GM19452 (cell line): ENCODE data around the gene TCP11.

Experiments used
- ATAC-seq: cut with Tn5 transposase; IDR thresholded peaks from one replicate; pipeline ENCODE4 v1.9.1; 2021; ENCODE audit not compliant: unreplicated experiment

Gene TCP11

DNA sequence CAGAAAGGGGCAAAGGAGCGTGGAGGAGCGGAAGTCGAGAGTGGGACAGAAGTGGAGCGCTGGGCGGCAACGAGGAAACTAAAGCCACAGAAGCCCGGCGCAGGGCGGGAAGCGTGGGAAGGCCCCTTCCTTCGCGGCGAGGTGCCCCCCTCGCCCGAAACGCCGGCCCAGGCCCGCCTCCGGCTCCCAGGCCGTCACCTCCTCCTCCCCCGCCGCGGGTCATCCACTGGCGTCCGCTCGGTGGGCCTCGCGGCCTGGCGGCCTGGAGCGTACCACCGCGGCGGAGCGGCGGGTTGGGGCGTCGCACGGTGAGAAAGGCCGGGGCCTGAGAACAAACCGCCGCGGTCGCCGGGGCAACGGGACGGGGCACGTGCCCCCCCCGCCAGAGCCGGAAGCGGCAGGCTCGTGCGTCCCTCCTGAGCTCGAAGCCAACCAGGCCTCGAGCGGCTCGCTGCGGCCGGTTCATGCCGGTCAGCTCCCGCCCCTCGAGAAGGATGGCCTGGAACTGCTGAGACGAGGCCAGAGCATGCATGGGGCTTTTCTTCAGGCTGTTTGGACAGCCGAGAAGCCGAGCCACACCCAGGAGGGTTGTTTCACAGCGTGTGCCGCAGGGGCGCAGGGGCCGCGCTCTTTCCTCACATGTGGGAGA is at the start of gene TCP11:
Gene TCP11 (minus strand): TSS at position 333 of the 649 bp plus-strand sequence. CDS start 469 bp downstream, outside the sequence.
- ATAC-seq: no peak

DNA sequence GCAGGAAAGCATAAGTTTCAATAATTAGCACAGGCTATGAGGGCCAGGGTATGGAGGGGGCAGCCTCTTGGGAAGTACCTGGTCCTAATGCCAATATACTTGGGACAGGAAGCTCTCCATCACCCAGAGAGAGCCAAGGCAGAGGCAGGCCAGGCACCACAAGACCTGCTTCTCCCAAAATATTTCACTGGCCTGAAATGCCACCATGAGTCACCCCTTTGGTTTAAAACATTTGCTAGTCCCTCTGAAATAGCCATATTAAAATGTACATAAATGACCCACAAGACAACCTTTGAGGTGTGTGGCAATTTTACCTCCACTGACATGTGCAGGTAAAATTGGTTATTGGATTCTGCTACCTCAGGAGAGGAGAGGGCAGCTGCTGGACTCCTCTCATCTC is 49.2 kb upstream of the TCP11 start:
- no peak for ATAC-seq

DNA sequence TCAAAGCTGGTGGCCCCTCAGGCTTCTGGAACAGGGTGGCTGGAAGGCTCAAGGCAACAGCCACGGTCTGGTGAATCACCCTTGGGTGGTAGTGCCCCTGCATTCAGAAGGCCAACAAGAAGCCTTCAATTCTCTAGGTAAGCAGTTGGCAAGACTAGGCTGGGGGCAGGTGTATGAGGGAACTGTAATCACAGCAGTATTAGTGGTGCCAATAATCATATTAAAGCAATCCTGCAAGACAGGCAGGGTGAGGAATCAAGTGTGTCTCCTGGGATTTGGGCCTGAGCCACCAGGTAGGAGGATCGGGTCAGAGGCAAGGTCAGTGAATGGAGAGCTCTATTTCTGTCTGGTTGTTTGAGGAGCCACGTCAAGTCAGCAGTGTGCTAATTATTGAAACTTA is 47.7 kb upstream of the TCP11 start:
- ATAC-seq: no peak

DNA sequence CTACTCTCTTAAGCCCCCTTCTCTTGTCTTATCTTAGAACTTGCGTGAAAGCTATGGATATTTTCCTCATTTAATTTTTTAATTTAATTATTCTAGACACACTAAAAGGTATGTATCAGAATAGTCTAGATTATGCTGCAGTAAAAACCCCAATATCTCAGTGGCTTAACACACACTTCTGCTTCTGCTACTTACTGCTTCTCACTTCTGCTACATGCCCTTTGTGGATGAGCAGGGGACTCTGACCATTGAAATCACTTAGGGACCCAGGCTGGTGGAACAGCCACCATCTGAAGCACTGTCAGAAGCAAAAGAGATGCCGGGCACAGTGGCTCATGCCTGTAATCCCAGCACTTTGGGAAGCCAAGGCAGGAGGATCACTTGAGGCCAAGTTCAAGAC is 45.4 kb upstream of the TCP11 start:
- no peak for ATAC-seq

DNA sequence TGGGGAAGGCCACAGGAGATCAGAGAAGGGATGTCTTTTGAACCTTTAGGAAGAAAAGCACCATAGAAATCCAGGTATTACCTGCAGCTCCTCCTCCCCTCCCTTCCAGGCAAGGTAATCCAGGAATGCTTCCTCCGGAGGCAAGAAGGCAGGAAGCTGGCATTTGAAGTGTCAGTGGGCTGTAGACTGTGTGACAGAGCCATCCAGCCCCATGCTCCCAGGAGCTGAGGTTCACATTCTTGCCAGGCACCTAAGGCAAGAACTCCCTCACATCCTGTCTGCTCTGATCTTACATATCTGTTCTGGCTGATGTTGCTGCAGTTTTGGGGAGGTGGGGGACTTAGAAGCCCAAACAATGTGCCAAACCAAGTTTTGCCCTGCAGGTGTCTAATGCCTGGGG is 44.8 kb upstream of the TCP11 start:
- no peak for ATAC-seq

DNA sequence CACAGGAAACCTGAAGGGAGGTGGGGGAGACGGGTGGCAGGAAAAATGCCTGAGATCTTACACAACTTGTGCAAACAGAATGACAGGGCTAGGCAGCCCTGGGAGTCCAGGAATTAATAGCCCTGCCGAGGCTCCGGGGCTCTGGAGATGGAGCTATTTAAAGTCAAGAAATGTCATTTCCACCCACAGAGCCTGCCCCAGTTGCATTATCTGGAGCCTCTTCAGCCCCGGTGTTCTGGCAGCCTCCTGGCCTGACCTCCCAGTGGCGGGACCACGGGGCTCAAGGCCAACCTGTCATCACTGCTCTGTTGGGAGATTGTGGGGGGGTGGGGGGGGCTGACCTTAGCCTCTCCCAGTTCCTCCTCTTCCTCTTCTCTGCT is 44.2 kb upstream of the TCP11 start:
- no peak for ATAC-seq

DNA sequence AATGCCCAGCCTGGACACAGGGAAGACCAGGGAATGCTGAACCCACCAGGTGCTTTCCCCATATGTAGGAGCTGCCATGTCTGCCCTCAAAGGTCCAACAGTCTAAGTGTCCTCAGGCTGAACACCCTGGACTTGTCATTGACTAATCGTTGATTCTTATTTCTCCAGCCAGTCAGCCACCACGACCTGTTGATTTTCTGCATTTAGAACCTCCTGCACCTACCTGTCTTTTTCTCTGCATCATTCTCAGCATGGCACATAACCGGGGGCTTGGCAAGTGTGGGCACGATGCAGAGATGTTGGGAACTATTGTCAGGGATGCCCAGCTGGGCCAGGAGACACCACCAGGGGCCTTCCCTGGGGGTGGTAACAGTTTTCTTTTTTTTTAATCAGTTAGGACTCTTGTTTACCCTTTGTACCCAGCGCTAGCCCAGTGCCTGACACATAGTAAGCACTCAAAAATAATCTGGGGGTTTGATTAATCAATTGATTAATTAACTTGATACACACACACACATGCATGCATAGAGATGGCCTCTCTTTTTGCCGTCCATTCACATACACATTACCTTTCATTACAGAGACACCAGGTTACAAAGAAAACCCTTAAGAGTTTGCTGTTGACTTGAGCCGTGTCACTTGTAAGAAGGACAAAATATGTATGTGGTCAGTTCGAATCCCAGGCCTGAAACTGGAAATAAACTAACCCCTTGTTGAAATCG is 43.6 kb upstream of the TCP11 start:
- no peak for ATAC-seq

DNA sequence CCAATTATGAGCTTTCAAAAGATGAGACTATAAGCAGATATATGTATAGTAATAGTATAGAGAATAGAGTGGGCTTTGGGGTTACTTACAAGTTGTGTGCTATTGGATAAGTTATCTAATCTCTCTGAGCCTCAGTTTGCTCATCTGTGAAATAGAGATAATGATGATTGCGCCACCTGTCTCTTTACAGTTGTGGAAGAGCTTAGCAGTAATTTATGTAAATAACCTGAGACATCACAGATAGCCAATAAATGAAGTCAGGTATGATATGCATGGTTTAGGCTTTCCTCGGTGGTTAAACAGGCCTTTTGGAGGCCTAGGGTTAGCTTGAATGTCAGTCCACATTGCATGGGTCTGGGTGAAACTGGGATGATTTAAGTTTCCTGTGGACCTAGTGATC is 42.8 kb upstream of the TCP11 start:
- no peak for ATAC-seq

DNA sequence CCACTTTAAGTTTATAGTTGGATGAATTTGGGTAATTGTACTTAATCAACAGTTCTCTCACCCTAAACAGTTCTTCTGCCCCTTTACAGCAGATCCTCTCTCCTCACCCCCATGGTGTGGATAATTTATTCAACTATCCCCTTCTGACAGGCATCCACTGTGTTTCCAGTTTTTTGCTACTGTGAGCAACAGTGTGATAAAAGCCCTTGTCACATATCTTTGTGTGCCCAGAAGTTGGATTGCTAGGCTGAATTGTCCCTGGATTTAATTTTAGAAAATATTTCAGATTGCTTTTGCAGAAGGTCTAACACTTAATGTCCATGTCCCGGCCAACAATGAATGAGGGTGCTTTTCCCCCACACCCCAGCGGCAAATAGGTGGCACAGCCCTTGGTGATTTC is 42.1 kb upstream of the TCP11 start:
- ATAC-seq: no peak

DNA sequence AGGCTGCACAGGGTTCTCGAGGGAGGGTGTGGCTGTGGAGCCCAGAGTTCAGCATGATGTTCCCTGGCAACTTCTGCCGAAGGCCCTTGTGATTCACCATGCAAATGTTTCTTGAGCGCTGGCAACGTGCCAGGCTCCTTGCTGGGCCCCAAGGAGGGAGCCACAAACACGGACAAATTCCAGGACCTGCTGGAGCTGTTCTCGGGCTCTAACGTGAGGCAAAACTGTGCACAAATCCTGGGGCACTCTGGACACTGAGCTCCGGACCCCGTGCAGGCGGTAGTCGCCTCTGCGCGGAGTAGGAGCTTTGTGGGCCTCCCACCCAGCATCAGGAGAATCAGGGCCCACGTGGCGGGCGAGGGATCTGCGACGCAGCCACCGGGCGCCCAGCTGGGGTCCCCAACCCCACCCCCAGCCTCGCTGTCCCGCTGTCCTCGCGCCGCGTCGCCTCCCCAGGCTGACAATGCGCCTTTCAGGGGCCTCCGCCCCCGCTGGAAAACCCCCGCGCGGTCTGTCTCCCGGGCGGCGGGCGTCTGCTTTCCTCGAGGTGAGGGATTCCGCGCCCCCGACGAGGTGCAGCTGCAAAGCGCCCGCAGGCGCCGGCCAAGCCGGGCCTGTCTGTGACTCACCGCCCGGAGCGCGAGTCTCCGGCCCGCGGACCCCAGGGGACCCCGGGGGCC is 40.9 kb upstream of the TCP11 start:
- ATAC-seq: no peak

DNA sequence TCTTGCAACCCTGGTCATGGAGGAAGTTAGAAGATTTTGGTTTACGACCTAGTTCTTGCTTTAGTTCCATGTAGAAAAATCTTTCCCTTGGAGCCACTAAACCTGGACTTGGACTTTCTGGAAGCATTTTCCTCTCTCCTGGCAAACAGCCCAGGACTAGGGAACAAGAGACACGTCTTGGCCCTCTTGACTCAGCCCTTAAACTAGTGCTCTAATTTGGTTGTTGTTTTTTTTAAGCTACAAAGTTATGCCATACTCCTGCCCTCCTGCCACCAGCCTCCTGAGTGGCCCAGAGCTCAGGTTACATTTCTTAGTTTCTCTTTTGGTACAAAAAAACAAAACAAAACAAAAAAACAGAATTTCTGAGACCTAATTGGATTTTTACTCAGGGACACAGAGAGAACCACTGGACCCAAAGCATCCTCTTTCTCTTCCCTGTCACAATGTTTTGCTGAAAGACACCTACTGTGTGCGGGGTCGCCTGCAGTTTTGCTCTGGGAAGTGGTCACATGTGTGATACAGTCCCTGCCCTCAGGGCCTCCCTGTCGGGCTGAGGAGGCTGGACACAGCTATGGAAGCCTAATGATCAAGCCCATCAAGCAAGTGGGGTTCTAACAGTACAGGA is 40.3 kb upstream of the TCP11 start:
- no peak for ATAC-seq

DNA sequence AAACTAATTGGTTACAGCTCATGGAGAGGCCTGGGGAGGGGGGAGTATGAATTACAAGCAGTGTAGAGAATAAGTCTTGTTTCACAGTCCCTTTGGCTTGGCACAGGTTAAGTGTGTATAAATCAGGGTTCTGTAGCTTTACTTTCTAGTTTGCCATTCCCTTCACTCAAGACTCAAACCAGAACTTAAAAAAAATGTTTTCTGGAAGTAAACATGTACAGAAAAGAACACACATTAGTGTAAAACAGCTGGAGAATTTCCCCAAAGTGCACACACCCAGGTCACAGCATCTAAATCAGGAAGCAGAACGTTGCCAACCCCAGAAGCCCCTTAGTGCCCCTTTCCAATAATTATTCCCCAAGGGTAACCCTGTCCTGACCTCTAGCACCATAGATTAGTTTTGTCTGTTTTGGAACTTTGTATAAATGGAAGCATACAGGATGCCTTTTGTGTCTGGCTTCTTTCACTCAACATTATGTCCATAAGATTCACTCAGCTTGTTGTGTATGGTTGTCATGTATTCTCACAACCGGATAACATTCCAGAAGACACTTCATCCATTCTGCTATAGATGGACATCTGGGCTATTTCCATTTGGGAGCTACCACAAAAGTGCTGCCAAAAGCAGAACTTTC is 38.9 kb upstream of the TCP11 start:
- no peak for ATAC-seq

DNA sequence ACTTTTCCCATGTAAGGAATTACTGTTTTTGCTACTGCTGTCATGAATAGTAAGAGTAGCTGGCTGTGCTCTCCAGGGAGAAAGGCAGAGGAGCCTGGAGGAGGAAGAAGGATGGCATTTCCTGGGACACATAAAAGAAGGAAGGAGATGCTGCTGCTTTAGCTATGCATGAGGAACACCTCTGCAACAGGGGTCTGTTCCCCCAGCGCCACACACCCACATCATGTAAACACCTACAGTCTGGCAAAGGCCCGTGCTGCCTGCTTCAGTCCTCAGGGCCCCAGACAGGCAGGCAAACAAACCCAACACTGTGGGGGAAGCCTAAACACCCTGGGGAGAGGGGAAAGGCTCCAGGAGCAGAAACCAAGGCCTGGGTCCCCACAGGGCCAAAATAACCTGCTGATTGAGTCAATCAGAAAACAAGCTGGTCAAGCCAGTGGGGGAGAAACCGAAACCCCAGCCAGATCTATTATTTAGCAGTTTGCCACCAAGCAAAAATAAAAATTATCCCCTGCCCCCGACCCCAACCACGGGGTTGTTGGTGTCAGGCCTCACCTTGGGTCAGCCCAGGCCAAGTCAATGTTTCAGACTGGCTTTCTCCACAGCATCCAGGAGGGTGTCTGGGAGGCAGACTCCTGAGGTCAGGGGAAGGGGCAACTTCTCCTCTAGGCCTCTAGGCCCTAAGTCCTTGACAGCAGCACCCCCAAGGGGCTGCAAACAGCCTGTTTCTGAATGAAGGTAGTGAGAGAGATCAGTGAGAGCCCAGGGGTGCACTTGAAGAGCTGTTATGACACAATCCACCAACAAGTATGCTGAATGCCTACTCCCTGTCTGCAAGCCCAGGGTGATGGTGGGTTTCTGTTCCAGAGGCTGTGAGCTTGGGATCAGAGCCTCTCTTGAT is 38.0 kb upstream of the TCP11 start:
- ATAC-seq: no peak

DNA sequence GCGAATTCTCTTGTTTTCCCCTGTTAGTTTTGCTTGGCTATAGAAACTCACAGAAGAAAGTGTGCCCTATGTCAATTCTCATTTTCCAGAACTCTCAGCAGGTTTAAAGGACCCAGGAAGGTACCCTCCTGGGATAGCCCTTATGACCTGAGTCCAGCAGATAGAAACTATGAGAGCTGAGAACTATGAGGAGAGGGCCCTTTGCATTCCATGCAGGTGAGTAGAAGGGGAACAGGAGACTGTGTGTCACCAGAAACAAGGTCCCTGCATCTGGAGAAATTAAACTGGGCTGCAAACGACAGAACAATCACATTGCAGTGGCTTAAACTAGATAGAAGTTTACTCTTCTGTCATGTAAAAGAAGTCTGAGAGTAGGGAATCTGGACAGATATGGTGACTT is 36.9 kb upstream of the TCP11 start:
- no peak for ATAC-seq

DNA sequence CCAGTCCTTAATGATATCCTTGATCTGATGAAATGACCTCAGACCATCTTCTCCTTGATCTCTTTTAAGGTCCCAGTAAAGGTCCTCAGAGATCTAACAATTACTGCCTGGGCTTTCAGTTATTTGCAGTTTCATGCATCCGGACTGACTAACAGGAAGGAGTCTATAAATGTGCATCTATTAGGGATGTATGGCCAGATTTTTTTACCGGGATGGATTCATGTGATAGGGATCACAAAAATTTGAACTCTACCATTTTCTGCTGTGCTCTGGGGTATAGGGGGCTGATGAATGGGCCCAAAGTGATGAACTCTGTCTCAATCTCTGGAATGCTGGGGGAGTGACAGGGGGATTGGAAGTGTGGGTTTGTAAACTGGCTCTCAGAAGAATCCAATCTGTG is 36.5 kb upstream of the TCP11 start:
- no peak for ATAC-seq

DNA sequence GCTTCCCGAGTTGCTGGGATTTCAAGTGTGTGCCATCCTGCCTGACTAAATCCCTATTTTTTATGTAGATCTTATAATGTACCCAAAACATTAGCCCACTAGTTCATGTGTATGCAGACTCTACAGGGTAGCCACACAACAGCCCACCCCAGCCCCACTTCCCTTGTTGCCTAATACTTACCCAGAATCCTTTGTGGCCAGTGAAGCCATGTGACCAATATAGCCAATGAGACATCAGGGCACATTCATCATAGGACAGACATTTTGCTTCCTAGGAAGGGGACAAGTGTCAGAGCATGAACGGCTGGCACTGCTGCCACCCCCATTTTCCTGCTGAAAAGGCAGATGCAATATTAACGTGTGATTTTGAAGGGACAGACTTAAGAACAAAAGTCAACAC is 36.0 kb upstream of the TCP11 start:
- ATAC-seq: no peak

DNA sequence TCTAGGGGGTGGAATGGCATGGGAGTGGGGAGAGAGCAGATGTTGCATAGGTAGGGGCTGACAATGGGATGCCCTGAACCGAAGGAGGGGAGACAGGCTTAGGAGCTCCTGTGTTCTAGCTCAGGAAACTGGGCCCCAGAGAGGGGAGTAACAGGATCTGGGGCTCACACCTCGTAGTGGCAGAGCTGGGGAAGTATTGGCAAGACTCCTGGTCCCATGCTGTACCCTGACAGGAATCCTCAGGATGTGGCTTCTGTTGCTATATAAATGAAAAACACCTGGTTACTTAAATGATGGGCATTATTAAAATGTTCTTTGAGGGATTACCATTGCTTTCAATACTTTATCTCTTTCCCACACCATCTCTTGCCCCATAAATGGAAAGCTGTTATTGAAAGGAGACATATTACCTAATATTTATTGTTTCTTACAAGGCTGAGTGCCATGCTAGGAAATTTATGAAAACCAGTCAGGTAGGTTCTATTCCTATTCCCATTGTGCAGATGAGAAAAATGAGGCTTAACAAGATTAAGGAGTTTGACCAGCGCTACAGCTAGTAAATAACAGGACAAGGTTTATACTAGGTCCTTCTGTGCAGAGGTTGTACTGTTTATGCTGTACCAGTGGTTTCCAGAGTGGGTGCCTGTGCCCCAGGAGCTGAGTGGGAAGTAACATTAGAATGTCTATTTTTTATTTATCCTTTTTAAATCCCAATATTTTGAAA is 35.3 kb upstream of the TCP11 start:
- ATAC-seq: no peak

DNA sequence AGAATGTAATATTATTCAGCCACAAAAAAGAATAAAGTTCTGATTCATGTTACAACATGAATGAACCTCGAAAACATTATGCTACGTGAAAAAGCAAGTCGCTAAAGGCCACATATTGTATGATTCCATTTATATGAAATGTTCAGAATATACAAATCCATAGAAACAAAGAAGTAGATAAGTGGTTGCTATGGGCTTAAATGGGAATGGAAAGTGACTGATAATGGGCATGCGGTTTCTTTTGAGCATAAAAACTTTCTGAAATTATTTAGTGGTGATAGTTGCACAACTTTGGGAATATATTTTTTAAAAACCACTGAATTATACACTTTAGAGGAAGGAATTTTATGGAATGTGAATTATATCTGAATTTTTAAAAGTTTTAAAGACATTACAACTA is 33.4 kb upstream of the TCP11 start:
- no peak for ATAC-seq

DNA sequence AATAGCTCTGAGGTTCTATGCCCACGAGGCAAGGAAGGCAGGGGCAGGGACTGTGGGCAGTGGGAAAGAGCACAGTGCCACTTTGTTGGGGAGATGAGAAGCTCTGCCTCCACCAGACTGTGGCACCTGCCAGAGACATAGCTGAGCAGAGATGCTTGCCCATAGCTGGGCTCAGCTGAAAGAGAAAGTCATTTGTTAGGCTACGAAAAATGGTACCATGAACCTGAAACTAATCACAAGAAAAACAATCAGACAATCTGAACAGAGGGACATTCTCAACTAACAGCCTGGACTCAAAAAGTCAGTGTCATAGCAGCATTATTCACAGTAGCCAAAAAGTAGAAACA is 32.9 kb upstream of the TCP11 start:
- no peak for ATAC-seq
